ENCODE measurements around the gene STAT2.

DNA sequence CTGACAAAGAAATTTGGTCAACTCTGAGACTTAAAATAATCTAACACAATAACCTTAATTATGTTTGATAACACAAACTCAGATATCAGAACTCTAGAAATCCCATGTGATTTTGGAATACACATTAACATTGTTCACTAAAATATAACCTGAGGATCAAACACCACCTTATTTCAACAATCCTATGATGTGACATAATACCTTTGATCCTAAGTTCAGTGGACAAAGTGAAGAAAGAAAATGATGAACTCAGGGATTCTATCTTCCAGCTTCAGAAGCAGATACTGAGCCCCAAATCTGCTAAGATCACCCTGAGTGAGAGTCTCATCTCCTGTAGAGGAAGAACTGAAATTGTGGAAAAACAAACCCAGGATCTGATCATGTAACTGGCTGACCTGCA lies 38.4 kb upstream of the STAT2 start:
- TF ChIP-seq, protein P1, sequence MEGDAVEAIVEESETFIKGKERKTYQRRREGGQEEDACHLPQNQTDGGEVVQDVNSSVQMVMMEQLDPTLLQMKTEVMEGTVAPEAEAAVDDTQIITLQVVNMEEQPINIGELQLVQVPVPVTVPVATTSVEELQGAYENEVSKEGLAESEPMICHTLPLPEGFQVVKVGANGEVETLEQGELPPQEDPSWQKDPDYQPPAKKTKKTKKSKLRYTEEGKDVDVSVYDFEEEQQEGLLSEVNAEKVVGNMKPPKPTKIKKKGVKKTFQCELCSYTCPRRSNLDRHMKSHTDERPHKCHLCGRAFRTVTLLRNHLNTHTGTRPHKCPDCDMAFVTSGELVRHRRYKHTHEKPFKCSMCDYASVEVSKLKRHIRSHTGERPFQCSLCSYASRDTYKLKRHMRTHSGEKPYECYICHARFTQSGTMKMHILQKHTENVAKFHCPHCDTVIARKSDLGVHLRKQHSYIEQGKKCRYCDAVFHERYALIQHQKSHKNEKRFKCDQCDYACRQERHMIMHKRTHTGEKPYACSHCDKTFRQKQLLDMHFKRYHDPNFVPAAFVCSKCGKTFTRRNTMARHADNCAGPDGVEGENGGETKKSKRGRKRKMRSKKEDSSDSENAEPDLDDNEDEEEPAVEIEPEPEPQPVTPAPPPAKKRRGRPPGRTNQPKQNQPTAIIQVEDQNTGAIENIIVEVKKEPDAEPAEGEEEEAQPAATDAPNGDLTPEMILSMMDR (IDR thresholded peaks at IDR 0.05; ENCODE audit: low read length): no peak
- TF ChIP-seq EZH2 (IDR thresholded peaks at IDR 0.05; ENCODE audit: borderline replicate concordance, low read length): no peak
